GM19468 (cell line): ENCODE data around the gene ENTREP3.

Source experiments
- ATAC-seq: cut with Tn5 transposase; IDR thresholded peaks from one replicate; pipeline ENCODE4 v1.9.1; 2021; ENCODE audit warnings: mild to moderate bottlenecking, moderate library complexity, moderate number of reproducible peaks; ENCODE audit not compliant: unreplicated experiment; ENCODE audit errors: extremely low read depth

ENTREP3 gene

DNA sequence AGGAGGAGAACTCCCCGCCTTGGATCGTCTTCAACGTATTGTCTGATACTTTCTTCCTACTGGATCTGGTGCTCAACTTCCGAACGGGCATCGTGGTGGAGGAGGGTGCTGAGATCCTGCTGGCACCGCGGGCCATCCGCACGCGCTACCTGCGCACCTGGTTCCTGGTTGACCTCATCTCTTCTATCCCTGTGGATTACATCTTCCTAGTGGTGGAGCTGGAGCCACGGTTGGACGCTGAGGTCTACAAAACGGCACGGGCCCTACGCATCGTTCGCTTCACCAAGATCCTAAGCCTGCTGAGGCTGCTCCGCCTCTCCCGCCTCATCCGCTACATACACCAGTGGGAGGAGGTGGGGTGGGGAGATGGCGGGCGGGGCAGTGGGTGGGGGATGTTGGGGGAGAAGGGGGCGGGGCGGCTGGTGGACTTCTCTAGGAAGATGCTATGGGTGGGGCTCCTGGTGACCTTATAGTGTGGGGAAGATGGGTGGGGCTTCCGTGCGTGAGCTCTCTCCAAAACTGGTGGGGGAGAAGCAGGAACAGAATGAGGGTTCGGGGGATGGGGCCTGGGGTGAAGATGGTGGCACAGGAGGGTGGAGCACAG is 27.3 kb upstream of the ENTREP3 start:
- ATAC-seq: no peak

DNA sequence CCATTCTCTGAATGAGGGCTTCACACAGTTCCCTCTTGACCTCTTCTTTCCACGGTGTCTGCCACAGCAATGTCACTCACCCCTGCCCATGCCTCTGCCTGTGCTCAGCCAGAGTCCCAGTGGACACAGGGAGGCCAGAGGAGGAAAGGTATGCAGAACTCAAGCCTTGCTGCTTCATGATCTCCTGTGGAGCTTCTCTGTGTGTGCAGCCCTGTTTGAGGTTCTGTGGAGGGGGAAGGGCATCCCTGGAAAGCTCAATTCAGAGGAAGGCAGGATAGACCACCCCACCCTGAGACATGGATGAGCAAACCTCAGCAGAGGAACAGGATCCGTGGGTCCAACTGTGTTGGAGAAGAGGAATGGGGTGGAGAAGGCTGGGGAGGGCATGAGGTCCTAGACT is 24.0 kb upstream of the ENTREP3 start:
- no peak for ATAC-seq

DNA sequence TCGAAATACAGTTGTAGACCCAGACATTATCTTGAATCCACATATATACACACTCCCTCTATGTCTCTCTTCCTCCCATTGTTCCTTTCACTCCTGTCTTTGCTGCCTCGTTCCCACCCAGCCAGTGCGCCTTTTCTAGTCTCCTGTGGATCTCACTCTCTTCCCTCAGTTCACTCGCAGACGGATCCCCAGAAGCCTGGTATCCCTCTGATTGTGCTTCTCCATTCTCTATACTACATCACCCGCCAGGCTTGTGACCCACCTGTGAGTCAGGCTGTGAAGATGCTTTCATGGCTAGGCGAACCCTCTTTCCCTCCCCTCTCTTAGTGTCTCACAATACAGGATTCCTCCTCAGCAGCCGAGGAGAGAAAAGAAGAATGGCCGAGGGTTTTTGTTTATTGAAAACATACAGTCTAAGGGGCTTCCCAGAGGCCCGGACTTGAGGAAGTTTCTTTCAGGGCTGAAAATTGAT is 23.4 kb upstream of the ENTREP3 start:
- no peak for ATAC-seq

DNA sequence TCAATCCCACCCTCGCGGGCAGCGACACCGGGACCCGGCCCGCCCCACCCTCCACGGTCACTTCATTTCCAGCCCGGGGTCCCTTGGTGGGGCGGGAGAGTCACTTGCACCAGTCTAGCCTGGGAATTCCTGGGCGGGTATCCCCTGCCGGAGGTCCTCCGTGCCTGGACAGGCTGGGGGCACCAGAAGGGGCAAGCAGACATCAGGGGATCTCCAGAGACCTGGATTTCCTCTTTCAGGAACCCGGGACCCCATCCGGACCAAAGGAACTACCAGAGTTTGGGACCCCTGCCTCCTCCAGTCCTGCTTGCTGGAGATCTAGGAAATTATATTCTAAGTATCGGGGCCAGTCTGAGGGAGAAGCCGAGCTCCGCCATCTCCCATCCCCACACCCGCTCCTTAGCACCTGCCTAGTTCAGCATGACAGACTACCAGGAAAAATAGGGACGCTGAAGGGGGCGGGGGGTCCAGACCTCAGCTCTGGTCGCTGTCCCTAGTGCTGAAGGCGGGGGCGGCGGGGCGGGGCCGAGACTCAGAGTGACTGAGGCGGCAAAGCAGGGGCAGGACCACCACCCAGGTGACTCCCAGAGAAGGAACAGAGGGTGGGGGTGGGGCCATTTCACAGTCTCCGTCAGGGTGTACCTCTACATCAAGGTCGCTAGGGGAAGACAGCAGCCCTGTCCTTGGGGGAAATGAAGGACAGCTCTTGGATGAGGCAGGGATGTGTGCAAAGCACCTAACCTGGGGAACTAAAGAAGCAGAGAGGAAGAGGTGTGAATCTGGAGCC is 22.8 kb upstream of the ENTREP3 start:
- ATAC-seq: no peak

DNA sequence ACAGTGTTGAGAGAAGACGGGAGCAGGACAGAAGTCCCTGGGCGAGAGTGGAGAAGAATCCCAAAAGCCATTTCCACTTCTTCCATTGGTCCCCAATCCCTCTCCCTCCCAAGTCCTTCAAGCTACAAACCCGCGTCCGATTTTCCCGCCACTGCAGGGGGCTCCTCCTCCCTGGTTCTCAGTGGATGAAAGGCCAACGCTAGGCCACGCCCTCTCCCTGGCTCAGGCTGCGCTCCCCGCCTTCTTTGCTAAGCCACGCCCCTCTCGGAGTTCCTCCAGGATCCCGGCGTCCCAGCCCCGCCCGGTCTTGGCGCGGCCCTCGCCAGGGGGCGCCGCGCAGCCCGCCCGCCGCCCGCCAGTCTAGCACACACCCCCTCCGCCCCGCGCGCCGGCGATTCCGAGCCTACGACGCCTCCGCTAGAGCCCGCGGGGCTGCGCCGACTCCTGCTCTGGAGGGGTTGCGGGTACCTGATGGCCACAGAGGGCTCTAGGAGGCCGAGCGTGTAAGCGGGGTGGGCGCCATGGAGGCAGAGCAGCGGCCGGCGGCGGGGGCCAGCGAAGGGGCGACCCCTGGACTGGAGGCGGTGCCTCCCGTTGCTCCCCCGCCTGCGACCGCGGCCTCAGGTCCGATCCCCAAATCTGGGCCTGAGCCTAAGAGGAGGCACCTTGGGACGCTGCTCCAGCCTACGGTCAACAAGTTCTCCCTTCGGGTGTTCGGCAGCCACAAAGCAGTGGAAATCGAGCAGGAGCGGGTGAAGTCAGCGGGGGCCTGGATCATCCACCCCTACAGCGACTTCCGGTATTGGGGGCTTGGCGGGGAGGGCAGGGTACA is 22.0 kb upstream of the ENTREP3 start, which contains the start of gene HCN3:
Gene HCN3, plus strand, starts transcription at position 394 of the 832 bp plus-strand sequence. Its CDS starts 128 bp downstream, at position 522.
- peak; percentile 37 for ATAC-seq

DNA sequence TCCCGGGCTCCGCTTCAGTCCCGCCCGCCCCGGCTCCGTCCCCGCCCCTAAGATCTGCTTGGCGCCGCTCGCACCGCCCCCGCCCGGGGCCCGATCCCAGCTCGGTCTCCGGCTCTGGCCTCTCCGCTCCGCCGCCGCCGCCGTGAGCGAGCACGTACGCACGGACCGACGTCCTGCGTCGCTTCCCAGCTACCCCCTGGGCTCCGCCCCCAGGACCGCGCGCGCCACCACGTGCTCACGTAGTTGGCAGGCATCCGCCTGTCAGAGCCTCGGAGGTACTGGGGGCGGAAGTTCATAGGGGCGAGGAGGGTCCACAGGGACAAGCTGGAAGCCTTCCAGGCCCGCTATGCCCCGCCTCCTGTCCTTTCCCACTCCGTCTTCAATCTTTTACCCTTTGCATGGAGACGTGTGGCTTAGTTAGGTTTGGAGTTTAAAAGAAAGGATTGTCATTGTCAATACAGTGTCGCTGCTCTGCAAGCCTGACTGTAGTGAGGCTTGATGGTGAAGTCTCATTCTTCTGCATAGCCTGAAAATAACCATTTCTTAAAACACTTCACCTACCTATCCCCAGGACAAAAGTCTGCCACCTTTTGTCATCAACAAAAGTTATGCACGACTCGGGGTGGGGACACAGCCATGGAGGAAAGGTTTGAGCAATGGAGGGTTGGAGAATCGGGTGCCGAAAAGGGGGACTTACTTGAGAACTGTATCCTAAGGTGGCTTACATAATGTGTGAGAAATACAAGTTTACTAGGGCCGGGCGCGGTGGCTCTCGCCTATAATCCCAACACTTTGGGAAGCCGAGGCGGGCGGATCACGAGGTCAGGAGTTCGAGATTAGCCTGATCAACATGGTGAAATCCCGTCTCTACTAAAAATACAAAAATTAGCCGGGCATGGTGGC is 18.3 kb upstream of the ENTREP3 start, which contains the start of gene CLK2:
Gene CLK2, minus strand, starts transcription at position 162 of the 903 bp plus-strand sequence. CDS start 2,527 bp downstream, outside the sequence.
- peak; percentile 73 for ATAC-seq

DNA sequence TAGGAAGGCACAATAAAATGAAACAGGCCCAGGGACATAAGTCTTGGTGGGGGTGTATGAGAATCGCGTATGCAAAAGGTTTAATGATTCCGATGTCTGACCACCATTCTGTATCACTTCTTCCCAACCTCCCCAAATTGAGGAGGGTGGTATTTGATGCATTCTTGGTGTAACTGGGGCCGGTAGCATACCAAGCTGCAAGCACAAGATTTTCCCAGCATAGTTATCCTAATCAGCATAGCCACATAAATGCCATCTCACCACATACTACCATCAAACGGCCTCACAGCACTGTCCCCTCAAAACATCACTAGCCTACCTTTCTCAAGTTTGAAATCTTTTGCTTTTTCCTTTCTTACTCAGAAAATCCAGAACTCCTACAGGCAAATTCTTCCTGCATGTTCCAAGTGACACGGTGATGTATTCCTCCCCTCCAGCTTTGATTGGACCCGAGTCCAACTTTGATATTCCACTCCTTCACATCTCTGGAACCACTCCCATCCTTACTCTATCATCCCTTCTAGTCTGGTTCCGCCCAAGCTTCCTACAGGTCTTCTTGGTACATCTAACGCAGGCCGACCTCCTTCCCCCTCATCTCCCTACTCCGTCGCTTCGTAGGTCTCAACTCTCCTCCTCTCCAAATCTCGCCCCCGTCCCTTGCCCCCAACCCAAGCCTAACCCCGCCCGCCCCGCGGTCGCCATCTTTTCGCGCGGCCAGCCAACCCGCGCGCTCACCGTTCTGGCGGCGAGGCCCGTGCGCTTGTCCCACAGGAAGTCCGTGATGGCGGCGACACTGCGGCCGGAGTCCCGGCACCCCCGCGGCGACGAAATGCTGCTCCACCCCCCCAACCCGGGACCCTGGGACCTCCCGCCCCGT is 17.4 kb upstream of the ENTREP3 start:
- no peak for ATAC-seq

DNA sequence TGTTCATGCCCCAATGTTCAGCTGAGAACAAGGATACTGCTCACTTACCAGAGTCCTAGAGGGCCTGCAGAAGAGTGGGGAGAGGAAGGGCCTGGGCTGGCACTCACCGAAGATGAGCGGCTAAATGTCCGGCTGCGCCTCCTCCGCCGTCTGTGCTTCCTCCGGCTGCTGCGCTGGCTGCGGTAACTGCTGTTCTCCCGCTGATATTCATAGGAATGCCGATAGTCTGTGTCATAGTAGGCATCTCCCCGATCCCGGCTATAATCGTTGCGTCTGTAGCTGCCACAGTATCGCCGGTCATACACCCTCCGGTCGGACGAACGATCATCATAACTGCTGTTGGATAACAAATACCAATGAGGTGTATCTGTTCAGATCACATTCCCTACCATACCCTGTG is 14.1 kb upstream of the ENTREP3 start:
- no peak for ATAC-seq

DNA sequence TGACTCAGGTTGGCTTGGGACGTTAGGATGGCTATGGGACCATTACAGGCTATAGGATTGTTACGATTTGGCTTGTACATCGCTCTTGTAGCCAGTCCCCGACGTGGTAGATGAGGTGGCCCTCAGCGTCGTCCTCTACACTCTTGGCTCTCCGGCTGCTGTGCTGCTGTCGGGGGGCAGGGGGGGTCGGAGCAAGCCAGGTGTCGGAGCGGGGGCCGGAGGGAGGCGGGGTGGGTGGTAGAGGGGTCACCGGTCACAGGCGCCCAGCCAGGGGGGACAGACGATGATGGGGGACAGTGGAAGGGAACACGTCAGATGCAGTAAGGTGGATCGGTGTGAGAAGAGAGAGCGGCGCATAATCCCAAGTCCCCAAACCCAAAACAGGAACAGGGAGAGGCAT is 13.3 kb upstream of the ENTREP3 start:
- no peak for ATAC-seq

DNA sequence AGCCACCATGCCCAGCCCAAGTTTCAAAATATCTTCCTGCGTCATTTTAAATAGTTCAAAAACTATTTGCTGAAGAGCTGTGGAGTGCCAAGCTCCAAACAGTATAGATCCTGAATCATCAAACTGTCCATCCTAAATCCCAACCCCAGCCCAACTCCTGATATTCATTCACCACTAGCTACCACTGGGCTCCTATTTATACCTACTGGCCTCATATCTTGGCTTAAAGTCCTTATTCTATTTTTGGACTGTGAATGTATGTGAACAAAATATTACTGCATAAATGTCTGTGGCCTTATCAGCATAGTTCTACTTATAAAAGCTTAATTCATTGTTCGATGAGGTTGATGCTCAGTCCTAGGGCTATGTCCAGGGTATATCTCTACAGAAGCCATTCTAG is 12.1 kb upstream of the ENTREP3 start:
- no peak for ATAC-seq

DNA sequence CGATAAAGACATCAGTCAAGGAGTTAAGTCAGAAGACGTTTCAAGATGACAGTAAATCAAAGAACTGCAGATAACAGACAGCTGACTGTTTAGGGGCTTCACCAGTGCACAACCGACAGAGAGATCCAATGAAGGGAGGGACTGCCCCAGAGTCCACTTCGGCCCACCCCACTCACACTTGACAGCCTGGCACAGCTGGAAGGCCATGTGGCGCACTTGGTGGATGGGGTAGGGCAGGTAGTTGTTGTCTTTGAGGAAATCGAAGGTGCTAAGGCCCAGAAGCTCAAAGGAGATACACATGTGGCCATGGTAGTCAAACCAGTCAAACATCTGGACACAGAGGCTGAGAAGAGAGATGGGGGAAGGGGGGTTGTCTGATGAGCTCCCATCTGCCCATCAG is 11.3 kb upstream of the ENTREP3 start:
- no peak for ATAC-seq

DNA sequence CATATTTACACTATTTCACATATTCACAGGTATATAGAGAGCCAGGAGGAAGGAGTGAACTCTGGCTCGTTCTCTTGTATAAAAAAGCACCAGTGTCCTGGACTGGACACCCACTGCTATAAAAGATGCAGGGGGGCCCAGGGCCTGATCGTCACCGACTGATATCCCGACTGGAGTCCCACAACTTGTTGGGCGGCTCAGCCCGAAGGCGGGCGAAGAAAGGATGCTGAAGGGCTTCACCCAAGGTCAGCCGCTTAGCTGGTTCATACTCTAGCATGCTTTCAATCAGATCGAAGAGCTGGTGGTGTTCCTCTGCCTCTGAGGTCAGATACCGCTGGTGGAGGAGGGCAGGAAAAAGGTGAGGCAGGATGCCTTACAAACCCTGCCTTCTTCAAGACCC is 7.8 kb upstream of the ENTREP3 start:
- ATAC-seq: no peak

DNA sequence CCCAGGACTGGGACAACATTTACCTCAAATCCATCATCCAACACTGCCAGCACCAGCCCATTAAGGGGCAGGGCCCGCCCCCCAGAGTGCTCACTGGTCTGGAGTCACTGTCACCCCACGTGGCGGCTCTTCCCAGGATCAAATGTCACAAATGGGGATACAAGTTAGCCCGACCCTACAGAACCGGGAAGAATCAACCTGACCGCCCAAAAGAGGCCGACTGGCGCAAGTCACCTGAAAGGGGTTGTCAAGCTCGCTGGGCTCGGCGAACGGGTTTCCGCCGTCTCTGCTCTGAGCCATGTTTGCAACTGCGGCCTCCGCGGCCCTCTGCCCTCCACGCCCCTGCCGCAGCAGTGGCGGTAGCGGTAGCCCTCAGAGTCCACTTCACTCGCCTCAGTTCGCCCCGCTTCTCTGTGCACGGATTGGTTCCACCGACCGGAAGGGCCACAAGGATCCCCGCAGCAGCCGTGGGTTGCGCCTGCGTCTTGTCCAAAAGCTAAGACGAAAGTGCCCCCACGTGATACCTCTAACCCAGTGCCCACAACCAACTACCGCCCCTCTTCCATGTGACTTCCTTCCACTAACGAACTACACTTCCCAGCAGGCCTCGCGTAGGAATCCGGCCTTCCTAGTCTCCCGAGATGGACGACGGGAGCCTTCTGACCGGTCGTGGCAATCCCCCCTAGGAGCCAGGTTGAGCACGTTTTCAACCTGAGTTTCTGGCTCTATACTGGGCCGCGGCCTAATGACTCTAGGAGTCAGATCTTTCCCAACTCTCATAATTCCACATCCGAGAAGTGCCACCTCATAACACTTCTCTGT is 6.8 kb upstream of the ENTREP3 start, which contains the start of gene SCAMP3:
Gene SCAMP3, minus strand, starts transcription at position 509 of the 822 bp plus-strand sequence. Its CDS starts 209 bp downstream, at position 300.
- peak; percentile 82 for ATAC-seq

DNA sequence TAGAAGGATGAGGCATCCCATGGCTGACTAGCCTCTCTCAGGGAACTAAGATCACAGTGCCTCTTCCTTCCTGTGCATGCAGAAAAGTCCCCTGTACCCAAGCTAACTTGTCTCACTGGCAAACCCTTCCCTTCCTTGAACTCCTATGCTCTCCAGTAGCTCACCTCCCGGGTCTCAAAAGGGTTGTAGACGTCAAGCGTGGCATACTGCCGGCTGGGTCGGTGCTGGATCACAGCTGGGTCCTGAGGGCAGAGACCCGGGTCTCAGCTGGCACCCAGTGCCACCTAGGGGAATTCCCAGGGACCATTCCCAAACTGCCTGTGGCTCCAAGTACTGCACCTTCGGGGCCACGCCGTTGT is 6.2 kb upstream of the ENTREP3 start:
- no peak for ATAC-seq

DNA sequence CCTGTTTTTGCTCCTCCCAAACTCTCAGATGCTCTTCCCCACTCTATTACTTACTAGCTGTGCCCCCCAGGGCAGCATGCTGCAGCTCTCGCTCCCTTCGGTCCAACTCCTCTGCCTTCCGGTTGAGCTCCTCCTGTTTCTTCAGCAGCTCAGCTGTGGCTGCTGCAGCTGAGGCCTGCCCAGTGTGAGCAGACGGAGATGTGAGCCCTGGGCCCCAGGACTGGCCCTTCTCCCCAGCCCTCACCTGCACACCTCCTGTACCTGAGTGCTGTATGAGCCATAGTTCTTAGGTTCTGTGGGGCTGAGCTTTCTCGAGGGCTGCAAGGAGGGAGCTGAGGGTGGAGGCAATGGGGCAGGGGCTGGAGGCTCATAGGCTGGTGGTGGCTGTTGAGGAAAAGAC is 5.0 kb upstream of the ENTREP3 start:
- no peak for ATAC-seq

DNA sequence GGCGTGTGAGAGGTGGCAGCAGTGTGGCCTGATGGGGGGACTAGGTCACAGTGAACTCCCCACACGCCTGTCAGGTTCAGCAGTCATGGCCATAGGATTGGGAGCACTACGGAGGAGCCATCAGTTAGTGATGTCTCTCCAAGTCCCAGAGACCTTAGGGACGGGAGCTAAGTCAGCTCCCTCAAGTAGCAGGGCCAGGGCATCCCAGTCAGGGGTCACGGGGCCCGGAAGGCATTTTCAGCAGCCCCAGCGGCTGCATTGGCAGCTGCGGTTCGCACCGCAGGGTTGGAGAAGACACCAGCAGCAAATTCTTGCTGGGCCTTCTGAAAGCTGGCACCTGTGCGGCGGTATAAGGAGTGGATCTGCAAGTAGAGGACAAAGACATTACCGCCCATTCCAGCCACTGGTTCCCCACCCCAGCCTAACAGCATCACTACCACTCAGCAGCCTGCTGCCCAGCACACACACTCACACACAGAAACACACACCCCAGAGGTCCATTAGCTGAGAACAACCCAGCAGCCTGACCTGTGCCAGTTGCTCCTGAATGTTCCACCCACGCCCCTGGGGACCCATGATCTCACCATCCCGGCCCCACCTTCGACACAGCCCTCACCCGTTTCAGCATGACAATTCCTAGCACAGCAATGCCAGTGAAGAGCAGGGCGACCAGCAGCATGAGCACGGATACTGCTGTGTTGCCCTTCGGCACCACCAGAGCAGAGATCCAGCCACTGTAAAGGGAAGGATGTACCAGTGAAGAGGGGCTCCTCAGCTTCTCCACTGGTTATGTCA is 972 bp upstream of the ENTREP3 start:
- ATAC-seq: no peak

DNA sequence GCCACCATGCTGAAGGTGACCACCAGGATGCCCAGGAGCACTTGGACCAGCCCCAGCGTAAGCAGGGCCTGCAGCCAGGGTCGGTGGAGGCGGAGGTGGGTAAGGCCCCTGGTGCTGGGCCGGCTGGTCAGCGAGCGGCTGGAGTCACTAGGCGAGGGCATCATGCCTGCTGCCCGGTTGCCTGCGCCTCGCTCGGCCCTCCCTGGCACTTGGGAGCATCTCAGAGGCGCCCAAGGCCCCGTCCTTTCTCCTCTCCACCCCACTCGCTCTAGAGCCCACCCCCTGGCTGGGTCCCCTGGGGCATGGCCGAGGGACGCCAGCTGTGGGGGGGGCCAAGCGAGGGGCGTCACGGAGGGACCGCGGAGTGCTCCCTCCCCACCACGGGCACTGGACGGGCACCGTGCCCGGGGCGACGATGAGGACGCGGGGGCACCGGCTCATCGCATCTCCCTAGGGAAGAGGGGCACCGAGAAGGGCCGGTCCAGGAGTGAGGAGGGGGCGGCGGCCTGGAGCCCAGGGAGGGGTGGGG is 505 bp downstream of the ENTREP3 start:
- ATAC-seq: no peak
